Subcutaneous abdominal adipose tissue (tissue), 5 donors: ENCODE measurements around the gene TMEM208.
A peak's percentile ranks its signal among the peaks of the same experiment; 100 is the strongest.

Source experiments
- H3K27ac ChIP-seq: one replicate; pipeline ENCODE4 v1.7.0; 2013; ENCODE audit warnings: low read depth, mild to moderate bottlenecking, inconsistent platforms, low read length, moderate library complexity
- H3K27me3 ChIP-seq, 5 donors: one replicate each; pipeline ENCODE4 v1.7.0; 2013; ENCODE audit warnings: low read length in 5 of 5, inconsistent platforms in 1 of 5; ENCODE audit not compliant: control insufficient read depth in 5 of 5, insufficient read depth in 4 of 5
- H3K36me3 ChIP-seq, 5 donors: one replicate each; pipeline ENCODE4 v1.7.0; 2013; ENCODE audit warnings: low read length in 5 of 5; ENCODE audit not compliant: control insufficient read depth in 5 of 5, insufficient read depth in 5 of 5
- H3K4me1 ChIP-seq, 5 donors: one replicate each; pipeline ENCODE4 v1.7.0; 2013; ENCODE audit warnings: low read length in 5 of 5, mild to moderate bottlenecking in 3 of 5, moderate library complexity in 1 of 5; ENCODE audit not compliant: control insufficient read depth in 5 of 5, insufficient read depth in 5 of 5
- H3K4me3 ChIP-seq, 5 donors: one replicate each; pipeline ENCODE4 v1.7.0; 2013; ENCODE audit warnings: low read length in 5 of 5, low read depth in 1 of 5
- H3K9ac ChIP-seq, 5 donors: one replicate each; pipeline ENCODE4 v1.7.0; 2013; ENCODE audit warnings: low read length in 5 of 5, mild to moderate bottlenecking in 4 of 5, moderate library complexity in 3 of 5
- H3K9me3 ChIP-seq, 5 donors: one replicate each; pipeline ENCODE4 v1.7.0; 2013; ENCODE audit warnings: low read length in 5 of 5; ENCODE audit not compliant: control insufficient read depth in 5 of 5
- donor health status: healthy.
- donor health status: healthy.
- donor health status: healthy.
- donor health status: healthy.
- donor health status: healthy.

The TMEM208 gene

DNA sequence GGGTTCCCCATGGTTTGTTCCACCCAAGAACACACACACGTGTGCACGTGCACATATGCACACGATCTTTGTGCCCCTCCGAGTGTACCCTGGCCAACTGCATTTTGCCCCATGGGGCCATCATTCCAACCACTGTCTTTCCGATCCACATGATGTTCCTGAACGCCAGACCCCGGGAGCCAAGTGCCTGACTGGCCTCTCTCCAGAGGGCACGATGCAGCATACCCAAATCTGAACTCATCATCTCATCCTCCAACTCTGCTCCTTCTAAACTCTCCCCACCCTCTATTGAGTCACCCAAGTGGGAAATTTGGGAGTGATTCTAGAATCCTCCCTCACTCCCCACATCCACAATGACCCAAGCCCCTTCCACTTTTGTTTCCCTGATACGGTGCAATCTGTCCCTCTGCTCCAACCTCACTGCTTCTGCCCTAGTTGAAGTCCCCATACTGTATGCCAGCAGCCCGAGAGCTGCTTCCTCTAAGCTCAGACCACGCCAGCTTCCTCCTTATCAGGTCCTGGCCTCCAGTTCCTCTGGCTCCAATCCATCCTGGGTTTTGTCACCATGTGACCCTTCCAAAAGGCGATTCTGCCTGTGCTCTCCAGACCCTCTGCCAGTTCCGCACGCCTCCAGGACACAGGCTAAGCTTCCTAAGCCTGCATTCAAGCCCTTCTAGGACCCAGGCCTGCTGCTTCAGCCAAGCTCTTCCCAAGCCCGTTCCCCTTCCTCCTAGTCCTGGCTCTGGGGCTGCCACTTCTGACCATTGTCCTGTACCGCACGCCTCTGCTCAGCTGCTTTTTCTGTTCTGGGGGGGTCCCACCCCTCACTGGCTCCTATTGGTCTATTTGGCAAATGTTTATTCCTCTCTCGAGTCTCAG lies 10.1 kb upstream of the TMEM208 start:
- peak overlapping the region; percentile 37 for H3K27ac ChIP-seq
- peaks cover 0 to 2% (median 0%) of the 10 kb centered on the region in 5 donors for H3K36me3 ChIP-seq
- H3K4me1 ChIP-seq = peaks cover 9 to 36% (median 26%) of the 10 kb centered on the region in 5 donors
- peak overlapping the region in 4 of 5 donors; percentile 5 to 37 (median 21) for H3K4me3 ChIP-seq
- peak overlapping the region in 3 of 5 donors; percentile 15 to 44 (median 26) for H3K9ac ChIP-seq
- no peaks in the 10 kb centered on the region for H3K27me3 ChIP-seq
- H3K9me3 ChIP-seq = no peaks in the 10 kb centered on the region

DNA sequence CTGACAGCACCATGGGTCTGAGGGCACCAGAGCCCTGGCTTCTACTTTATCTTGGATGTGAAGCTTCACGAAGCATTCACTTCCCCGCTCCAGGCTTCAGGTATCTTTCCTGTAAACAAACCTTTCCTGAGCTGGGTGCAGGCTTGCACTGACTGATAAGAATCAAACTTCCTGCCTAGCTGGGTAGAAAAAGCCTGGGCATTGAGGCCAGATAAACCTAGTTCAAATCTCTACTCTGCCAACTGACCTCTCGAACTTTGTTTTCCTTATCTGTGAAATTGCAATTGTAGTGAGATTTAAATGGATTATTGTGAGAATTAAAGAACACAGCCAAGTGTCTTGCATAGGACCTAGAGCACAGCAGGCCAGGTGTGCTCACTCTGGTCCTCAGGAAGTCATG lies 2.9 kb upstream of the TMEM208 start:
- H3K9me3 ChIP-seq = no peaks in the 10 kb centered on the region
- no peak overlapping the region for H3K27ac ChIP-seq
- H3K9ac ChIP-seq = peak overlapping the region in 1 of 5 donors; percentile 23
- H3K4me1 ChIP-seq = peaks cover 8 to 53% (median 22%) of the 10 kb centered on the region in 5 donors
- no peak overlapping the region for H3K4me3 ChIP-seq
- H3K36me3 ChIP-seq = peaks cover 0 to 20% (median 12%) of the 10 kb centered on the region in 5 donors
- H3K27me3 ChIP-seq = no peaks in the 10 kb centered on the region

DNA sequence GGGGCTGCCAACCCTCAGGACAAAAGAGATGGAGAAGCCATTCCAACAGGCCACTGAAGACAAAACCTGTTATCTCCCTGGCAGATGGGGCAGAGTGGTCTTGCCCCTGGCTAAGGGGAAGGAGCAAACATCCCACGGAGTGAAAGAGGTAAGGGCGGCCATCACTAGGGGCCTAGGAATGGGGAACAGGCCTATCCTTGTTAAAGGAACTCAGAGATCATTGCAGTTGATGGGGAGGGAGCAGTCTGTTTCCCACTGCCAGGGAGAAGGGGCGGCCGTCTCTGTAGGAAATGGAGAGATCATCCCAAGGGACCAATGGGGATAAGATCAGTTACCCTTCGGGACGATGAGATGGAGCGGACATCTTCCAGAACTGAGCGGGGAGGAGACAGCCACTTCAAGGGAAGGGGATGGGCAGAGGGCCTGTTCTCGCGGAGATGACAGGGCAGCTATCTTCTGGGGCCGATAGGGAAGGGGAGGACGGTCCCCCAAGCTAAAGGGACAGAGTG lies 581 bp upstream of the TMEM208 start:
- H3K9me3 ChIP-seq = no peaks in the 10 kb centered on the region
- peaks cover 0 to 43% (median 36%) of the 10 kb centered on the region in 5 donors for H3K36me3 ChIP-seq
- peak overlapping the region; percentile 81 to 99 (median 95) for H3K4me3 ChIP-seq
- H3K4me1 ChIP-seq = peaks cover 8 to 53% (median 22%) of the 10 kb centered on the region in 5 donors
- no peaks in the 10 kb centered on the region for H3K27me3 ChIP-seq
- peak overlapping the region; percentile 28 to 93 (median 92) for H3K9ac ChIP-seq
- H3K27ac ChIP-seq = peak overlapping the region; percentile 86

DNA sequence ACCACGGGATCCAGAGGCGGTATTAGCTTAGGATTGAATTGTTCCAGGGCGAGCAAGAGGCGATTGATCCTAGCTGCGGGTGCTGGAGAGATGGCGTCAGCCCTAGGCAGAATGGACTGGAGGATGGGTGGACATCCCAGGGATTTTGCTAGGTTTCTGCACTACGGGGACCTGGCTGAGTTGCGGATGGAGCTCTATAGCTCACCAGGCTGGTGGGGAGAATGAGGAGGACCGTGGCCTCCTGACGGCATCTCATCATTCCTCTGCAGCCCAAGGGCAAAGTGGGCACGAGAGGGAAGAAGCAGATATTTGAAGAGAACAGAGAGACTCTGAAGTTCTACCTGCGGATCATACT lies 614 bp downstream of the TMEM208 start:
- H3K27ac ChIP-seq = peak overlapping the region; percentile 86
- H3K4me1 ChIP-seq = peaks cover 8 to 52% (median 22%) of the 10 kb centered on the region in 5 donors
- peak overlapping the region; percentile 87 to 95 (median 88) for H3K9ac ChIP-seq
- H3K4me3 ChIP-seq = peak overlapping the region; percentile 81 to 99 (median 92)
- H3K36me3 ChIP-seq = peaks cover 0 to 53% (median 43%) of the 10 kb centered on the region in 5 donors
- H3K27me3 ChIP-seq = no peaks in the 10 kb centered on the region
- no peaks in the 10 kb centered on the region for H3K9me3 ChIP-seq

DNA sequence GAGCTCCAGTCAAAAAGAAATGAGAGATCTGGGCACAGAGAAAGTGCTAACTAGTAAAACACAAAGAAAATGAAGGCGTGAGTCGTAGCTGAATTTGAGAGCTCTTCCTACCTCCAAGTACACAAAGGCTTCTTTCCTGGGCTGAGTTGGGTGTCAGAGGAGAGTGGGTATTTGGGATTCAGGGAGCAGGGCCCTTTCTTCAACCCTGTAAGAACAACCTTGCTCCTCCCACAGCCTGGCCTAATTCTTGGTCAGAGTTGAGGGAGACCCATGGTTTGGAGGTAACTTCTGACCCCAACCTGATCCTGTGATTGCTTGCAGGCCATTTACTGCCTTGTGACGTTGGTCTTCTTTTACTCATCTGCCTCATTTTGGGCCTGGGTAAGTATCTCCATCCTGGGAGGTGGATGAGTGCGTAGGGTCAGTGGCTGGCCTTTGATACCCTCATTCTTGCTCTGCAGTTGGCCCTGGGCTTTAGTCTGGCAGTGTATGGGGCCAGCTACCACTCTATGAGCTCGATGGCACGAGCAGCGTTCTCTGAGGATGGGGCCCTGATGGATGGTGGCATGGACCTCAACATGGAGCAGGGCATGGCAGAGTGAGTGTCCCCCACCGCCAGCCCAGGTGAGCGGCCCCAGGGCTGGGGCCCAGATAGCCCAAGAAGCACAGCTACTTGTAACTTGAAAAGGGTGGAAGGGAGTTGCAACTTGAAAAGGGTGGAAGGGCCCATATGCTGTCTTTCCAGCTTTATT lies 1.3 kb downstream of the TMEM208 start:
- Histone ChIP-seq H3K4me1 (peaks cover 8 to 47% (median 22%) of the 10 kb centered on the region in 5 donors), H3K4me3 (peak overlapping the region; percentile 81 to 99 (median 92)), H3K9me3 (no peaks in the 10 kb centered on the region), H3K9ac (peak overlapping the region; percentile 87 to 95 (median 88)), H3K27me3 (no peaks in the 10 kb centered on the region), H3K36me3 (peaks cover 0 to 53% (median 46%) of the 10 kb centered on the region in 5 donors), H3K27ac (no peak overlapping the region)

DNA sequence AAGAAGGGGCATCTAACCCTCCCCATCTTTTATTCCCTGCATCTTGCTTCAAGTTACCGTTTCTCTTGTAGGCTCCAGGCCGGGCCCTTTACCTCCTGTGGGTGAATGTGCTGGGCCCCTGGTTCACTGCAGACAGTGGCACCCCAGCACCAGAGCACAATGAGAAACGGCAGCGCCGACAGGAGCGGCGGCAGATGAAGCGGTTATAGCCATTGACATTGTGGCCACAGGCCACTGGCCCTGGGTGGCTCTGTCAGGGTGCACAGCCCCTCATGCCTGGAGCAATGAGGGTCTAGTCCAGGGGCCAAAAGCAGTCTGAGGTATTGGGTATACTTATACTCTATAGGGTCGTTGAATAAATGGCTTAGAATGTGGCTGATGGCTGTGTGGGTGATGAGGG lies 2.0 kb downstream of the TMEM208 start:
- Histone ChIP-seq H3K27ac (no peak overlapping the region), H3K9ac (no peak overlapping the region), H3K9me3 (no peaks in the 10 kb centered on the region), H3K36me3 (peaks cover 0 to 54% (median 51%) of the 10 kb centered on the region in 5 donors), H3K4me3 (no peak overlapping the region), H3K27me3 (no peaks in the 10 kb centered on the region), H3K4me1 (peaks cover 8 to 41% (median 22%) of the 10 kb centered on the region in 5 donors)

DNA sequence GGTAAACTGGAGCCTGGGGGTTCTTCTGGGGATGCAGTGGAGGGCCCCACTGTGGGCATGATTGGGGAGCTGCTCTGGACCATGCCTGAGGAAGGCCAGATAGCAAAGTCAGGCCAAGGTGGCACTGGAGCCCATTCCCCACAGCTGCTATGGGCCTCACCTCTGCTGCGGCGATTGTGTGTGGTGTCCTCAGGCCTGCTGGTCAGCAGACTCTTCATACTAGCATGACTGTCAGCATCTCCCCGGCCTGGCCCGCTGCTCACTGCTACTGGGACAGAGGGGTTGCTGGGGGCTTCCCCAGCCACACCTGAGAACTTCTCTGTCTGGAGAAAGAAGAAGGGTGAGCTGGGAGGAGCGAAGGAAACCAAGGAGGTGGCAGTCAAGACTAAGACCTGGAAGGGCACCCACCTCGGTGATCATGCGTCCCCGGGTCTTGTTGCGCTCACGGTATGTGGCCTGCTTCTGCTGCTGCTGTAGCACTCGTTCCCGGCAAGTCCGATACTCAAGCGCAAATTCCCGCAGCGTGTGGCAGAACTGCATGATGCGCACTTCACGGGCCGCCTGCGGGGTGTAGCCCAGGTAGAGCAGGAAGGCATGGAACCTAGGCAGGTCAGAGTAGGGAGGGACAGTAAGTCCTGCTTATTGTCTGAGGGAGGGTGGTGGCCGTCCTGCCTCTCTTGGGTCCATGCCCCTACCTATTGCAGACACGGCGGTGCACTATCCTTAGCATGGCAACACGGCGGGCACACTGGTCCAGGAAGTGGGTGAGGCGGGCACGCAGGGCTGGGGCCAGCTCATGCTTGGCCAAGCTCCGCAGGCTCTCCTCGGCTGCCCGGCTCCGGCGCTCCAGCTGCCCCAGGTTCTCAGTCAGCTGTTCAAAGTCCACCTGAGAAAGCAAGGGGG lies 3.2 kb downstream of the TMEM208 start:
- Histone ChIP-seq H3K9ac (no peak overlapping the region), H3K4me3 (no peak overlapping the region), H3K36me3 (peaks cover 0 to 66% (median 58%) of the 10 kb centered on the region in 5 donors), H3K9me3 (no peaks in the 10 kb centered on the region), H3K4me1 (peaks cover 8 to 30% (median 22%) of the 10 kb centered on the region in 5 donors), H3K27ac (no peak overlapping the region), H3K27me3 (no peaks in the 10 kb centered on the region)

DNA sequence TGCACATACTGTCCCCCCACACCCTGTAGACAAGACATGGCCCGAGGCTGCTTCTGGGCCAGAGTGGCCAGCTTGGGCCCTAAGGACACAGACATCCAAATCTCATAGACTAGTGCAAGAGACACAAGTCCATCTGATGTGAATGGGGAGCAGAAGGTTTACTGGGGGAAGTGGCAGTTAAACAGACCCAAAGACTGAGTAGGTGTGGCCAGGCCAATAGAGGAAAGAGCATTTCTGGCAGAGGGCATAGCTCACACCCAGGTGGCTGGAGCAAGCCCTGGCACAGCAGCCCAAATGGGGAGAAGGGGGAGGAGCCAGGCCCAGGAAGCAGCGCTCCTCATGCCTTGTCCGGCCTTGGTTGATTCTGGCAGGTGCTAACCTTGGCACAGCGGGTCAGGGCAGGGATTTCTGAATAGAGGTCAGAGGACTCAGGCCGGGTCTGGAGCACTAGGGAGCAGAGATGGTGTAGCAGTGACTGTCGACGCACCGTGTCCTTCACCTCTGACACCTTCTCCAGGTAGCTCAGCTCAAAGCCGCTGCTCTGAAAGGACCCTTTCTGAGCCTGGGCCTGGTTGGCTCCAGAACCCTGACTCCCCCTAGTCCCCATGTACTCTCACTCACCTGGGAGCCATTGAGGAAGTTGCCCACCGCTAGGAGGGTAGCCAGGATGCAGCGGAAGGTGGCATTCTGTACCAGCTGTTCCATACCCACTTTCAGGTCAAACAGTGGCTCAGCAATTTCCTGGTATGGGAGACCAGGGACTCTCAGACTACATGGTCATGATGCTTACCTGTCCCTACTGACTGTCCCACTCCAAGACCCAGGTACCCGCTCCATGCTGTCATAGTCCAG lies 4.1 kb downstream of the TMEM208 start:
- Histone ChIP-seq H3K4me1 (peaks cover 8 to 22% (median 19%) of the 10 kb centered on the region in 5 donors), H3K36me3 (peaks cover 0 to 75% (median 64%) of the 10 kb centered on the region in 5 donors), H3K9ac (no peak overlapping the region), H3K27me3 (no peaks in the 10 kb centered on the region), H3K9me3 (no peaks in the 10 kb centered on the region), H3K4me3 (no peak overlapping the region), H3K27ac (no peak overlapping the region)
